Measurements from ENCODE around the gene PDE4D. TPM values are rescaled to one million over a fixed set of nuclear protein-coding genes. Genes with fewer than 3 reads are reported as not detected.
"Not testable (repeated sequence)": the region's sequence is repeated elsewhere in the genome, so short reads cannot be mapped to it uniquely, and the experiment has no call there.

PDE4D gene
- total RNA-seq, 1 experiment from 2014 or later: 2.1 TPM

DNA sequence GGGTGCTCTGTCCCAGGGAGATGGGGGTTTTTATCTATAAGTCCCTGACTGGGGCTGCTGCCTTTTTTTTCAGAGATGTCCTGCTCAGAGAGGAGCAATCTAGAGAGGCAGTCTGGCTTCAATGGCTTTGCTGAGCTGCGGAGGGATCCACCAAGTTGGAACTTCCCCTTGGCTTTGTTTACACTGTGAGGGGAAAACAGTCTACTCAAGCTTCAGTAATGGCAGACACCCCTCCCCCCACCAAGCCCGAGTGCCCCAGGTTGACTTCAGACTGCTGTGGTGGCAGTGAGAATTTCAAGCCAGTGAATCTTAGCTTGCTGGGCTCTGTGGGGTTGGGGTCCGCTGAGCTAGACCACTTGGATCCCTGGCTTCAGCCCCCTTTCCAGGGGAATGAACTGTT, 934.8 kb downstream of the PDE4D start:
- Mint-ChIP-seq H3K27ac (no peak overlapping the region), H3K36me3 (ENCODE audit: insufficient read depth in 1 of 3, low read depth in 3 of 3) (no peaks in the 10 kb centered on the region), H3K4me1 (0 out of 4 replicates have a peak, but pooled peaks cover 0 to 4% of the 10 kb centered on the region in 2 experiments), H3K9me3 (no peaks in the 10 kb centered on the region), H3K4me3 (no peak overlapping the region), H3K27me3 (ENCODE audit: low read depth) (no peaks in the 10 kb centered on the region; the same call in 1 of the 2 replicates)
- no peaks in the 10 kb centered on the region for H3K23me2 ChIP-seq (ENCODE audit: insufficient read length, low read depth, low read length, poor library complexity, severe bottlenecking)
- no peak overlapping the region for H3K56ac ChIP-seq (ENCODE audit: insufficient read length, low read depth, low read length)
- no peak overlapping the region for H3K9ac ChIP-seq (ENCODE audit: extremely low read depth, insufficient read length, low read length)
- no peak overlapping the region for H3K4me2 ChIP-seq (ENCODE audit: insufficient read depth, insufficient read length, low read length)
- H3K4ac ChIP-seq (ENCODE audit: low read depth, low read length): no peak overlapping the region
- H3K23ac ChIP-seq (ENCODE audit: insufficient read length, low read depth, low read length): no peak overlapping the region
- H2BK15ac ChIP-seq (ENCODE audit: low read depth, low read length): no peak overlapping the region
- no peak overlapping the region for H2AFZ ChIP-seq (ENCODE audit: low read length)
- no peak overlapping the region for H2BK5ac ChIP-seq (ENCODE audit: insufficient read length, low read length)
- no CpG with 5 or more reads among the region's 3 CpGs for whole genome bisulfite sequencing (ENCODE audit: extremely low coverage, insufficient read length, low lambda C conversion rate)
- no peak overlapping the region for H2BK20ac ChIP-seq (ENCODE audit: low read depth, low read length, poor library complexity, severe bottlenecking)
- H4K20me1 ChIP-seq (ENCODE audit: control insufficient read depth, insufficient read depth, insufficient read length): no peaks in the 10 kb centered on the region
- H4K91ac ChIP-seq (ENCODE audit: insufficient read length, low read depth, low read length): no peak overlapping the region
- no peak overlapping the region for H3T11ph ChIP-seq (ENCODE audit: low read length)
- H4K5ac ChIP-seq (ENCODE audit: insufficient read length, low read depth, low read length): no peak overlapping the region
- no peaks in the 10 kb centered on the region; the same call in 1 of the 2 replicates for H3K4me1 ChIP-seq (ENCODE audit: insufficient read depth, low read length)
- H3K18ac ChIP-seq (ENCODE audit: insufficient read length, low read depth, low read length): no peak overlapping the region
- no peaks in the 10 kb centered on the region for H3K79me1 ChIP-seq (ENCODE audit: insufficient read depth, low read depth, low read length, poor library complexity, severe bottlenecking)
- no peak overlapping the region for H2BK12ac ChIP-seq (ENCODE audit: insufficient read length, low read depth, low read length)
- H3K9me3 ChIP-seq (ENCODE audit: control insufficient read depth, low read depth, low read length): no peaks in the 10 kb centered on the region
- no peaks in the 10 kb centered on the region for H3K27me3 ChIP-seq (ENCODE audit: insufficient read depth, low read length)
- no peak overlapping the region for H3K27ac ChIP-seq (ENCODE audit: insufficient read length, low read depth, low read length)
- H3K79me2 ChIP-seq (ENCODE audit: insufficient read depth, low read length): no peaks in the 10 kb centered on the region
- H2BK120ac ChIP-seq (ENCODE audit: low read depth, low read length, poor library complexity, severe bottlenecking): no peak overlapping the region
- no peak overlapping the region for H4K8ac ChIP-seq (replicated peaks; ENCODE audit: insufficient read length, low read depth, low read length)
- TF ChIP-seq, protein P1, sequence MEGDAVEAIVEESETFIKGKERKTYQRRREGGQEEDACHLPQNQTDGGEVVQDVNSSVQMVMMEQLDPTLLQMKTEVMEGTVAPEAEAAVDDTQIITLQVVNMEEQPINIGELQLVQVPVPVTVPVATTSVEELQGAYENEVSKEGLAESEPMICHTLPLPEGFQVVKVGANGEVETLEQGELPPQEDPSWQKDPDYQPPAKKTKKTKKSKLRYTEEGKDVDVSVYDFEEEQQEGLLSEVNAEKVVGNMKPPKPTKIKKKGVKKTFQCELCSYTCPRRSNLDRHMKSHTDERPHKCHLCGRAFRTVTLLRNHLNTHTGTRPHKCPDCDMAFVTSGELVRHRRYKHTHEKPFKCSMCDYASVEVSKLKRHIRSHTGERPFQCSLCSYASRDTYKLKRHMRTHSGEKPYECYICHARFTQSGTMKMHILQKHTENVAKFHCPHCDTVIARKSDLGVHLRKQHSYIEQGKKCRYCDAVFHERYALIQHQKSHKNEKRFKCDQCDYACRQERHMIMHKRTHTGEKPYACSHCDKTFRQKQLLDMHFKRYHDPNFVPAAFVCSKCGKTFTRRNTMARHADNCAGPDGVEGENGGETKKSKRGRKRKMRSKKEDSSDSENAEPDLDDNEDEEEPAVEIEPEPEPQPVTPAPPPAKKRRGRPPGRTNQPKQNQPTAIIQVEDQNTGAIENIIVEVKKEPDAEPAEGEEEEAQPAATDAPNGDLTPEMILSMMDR (conservative IDR thresholded peaks at IDR 0.05): no peak
- no peak overlapping the region for H3K14ac ChIP-seq (ENCODE audit: insufficient read depth, low read length)
- DNase-seq: no peak
- no peak overlapping the region for H2AK5ac ChIP-seq (ENCODE audit: insufficient read length, low read length)

DNA sequence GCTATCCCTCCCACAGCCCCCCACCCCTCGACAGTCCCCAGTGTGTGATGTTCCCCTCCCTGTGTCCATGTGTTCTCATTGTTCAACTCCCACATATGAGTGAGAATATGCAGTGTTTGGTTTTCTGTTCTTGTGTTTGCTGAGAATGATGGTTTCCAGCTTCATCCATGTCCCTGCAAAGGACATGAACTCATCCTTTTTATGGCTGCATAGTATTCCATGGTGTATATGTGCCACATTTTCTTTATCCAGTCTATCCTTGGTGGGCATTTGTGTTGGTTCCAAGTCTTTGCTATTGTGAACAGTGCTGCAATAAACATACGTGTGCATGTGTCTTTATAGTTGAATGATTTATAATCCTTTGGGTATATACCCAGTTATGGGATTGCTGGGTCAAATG, 940.3 kb downstream of the PDE4D start:
- not testable (repeated sequence) for H3K79me2 ChIP-seq (ENCODE audit: insufficient read depth, low read length); H2AFZ ChIP-seq (ENCODE audit: low read length); H4K20me1 ChIP-seq (ENCODE audit: control insufficient read depth, insufficient read depth, insufficient read length); H3K9me3 Mint-ChIP-seq; H3K27me3 ChIP-seq (ENCODE audit: insufficient read depth, low read length); H2BK15ac ChIP-seq (ENCODE audit: low read depth, low read length); H3K23ac ChIP-seq (ENCODE audit: insufficient read length, low read depth, low read length); H3K27me3 Mint-ChIP-seq (ENCODE audit: low read depth); H3K23me2 ChIP-seq (ENCODE audit: insufficient read length, low read depth, low read length, poor library complexity, severe bottlenecking); DNase-seq; H3K4me2 ChIP-seq (ENCODE audit: insufficient read depth, insufficient read length, low read length); H3K27ac ChIP-seq (ENCODE audit: insufficient read length, low read depth, low read length); H2AK5ac ChIP-seq (ENCODE audit: insufficient read length, low read length); H3K14ac ChIP-seq (ENCODE audit: insufficient read depth, low read length); H3K4me1 ChIP-seq (ENCODE audit: insufficient read depth, low read length); H3K9ac ChIP-seq (ENCODE audit: extremely low read depth, insufficient read length, low read length); H3K56ac ChIP-seq (ENCODE audit: insufficient read length, low read depth, low read length); H3K9me3 ChIP-seq (ENCODE audit: control insufficient read depth, low read depth, low read length); H4K91ac ChIP-seq (ENCODE audit: insufficient read length, low read depth, low read length); H3K4me1 Mint-ChIP-seq; H3K27ac Mint-ChIP-seq; H3K36me3 Mint-ChIP-seq (ENCODE audit: insufficient read depth in 1 of 3, low read depth in 3 of 3); H3T11ph ChIP-seq (ENCODE audit: low read length); H3K79me1 ChIP-seq (ENCODE audit: insufficient read depth, low read depth, low read length, poor library complexity, severe bottlenecking); H2BK5ac ChIP-seq (ENCODE audit: insufficient read length, low read length); H3K4me3 Mint-ChIP-seq; H4K5ac ChIP-seq (ENCODE audit: insufficient read length, low read depth, low read length); H3K4ac ChIP-seq (ENCODE audit: low read depth, low read length); H4K8ac ChIP-seq (replicated peaks; ENCODE audit: insufficient read length, low read depth, low read length); H2BK120ac ChIP-seq (ENCODE audit: low read depth, low read length, poor library complexity, severe bottlenecking); H3K18ac ChIP-seq (ENCODE audit: insufficient read length, low read depth, low read length); H2BK12ac ChIP-seq (ENCODE audit: insufficient read length, low read depth, low read length); H2BK20ac ChIP-seq (ENCODE audit: low read depth, low read length, poor library complexity, severe bottlenecking)
- WGBS (ENCODE audit: extremely low coverage, insufficient read length, low lambda C conversion rate): no CpG with 5 or more reads among the region's 2 CpGs
